Muscle layer of duodenum (tissue), 2 donors: ENCODE data around the gene FYB1.
A peak's percentile ranks its signal among the peaks of the same experiment; 100 is the strongest.

ENCODE experiments used
- H3K27ac ChIP-seq: one replicate; pipeline ENCODE4 v1.7.0; 2013; ENCODE audit warnings: mild to moderate bottlenecking, low read length
- H3K27me3 ChIP-seq: one replicate; pipeline ENCODE4 v1.7.0; 2013; ENCODE audit warnings: low read depth, mild to moderate bottlenecking, control low read depth, low read length
- H3K36me3 ChIP-seq, 2 donors: one replicate each; pipeline ENCODE4 v1.7.0; 2013; ENCODE audit warnings: low read length in 2 of 2, control low read depth in 1 of 2, mild to moderate bottlenecking in 1 of 2; ENCODE audit not compliant: insufficient read depth in 2 of 2, control insufficient read depth in 1 of 2
- H3K4me1 ChIP-seq, 2 donors: one replicate each; pipeline ENCODE4 v1.7.0; 2013; ENCODE audit warnings: low read length in 2 of 2, mild to moderate bottlenecking in 2 of 2, control low read depth in 1 of 2, moderate library complexity in 1 of 2; ENCODE audit not compliant: insufficient read depth in 2 of 2, control insufficient read depth in 1 of 2
- H3K4me3 ChIP-seq, 2 donors: one replicate each; pipeline ENCODE4 v1.7.0; 2013; ENCODE audit warnings: low read length in 2 of 2, low read depth in 1 of 2, mild to moderate bottlenecking in 1 of 2
- H3K9me3 ChIP-seq, 2 donors: one replicate each; pipeline ENCODE4 v1.7.0; 2013; ENCODE audit warnings: low read length in 2 of 2, control low read depth in 1 of 2, mild to moderate bottlenecking in 1 of 2; ENCODE audit not compliant: control insufficient read depth in 1 of 2
- donor health status: healthy.

Gene FYB1

GRCh38 chr5:39219437-39219836 is at the start of gene FYB1:
Gene FYB1, minus strand, starts transcription at chr5:39219563. Its CDS starts 16,603 bp downstream, at chr5:39202960.
- Histone ChIP-seq H3K9me3 (no peaks in the 10 kb centered on the region), H3K36me3 (no peaks in the 10 kb centered on the region), H3K4me1 (no peaks in the 10 kb centered on the region), H3K4me3 (peak within 1 kb of the TSS; percentile 25 to 40), H3K27ac (peak within 1 kb of the TSS; percentile 64), H3K27me3 (no peaks in the 10 kb centered on the region)

DNA sequence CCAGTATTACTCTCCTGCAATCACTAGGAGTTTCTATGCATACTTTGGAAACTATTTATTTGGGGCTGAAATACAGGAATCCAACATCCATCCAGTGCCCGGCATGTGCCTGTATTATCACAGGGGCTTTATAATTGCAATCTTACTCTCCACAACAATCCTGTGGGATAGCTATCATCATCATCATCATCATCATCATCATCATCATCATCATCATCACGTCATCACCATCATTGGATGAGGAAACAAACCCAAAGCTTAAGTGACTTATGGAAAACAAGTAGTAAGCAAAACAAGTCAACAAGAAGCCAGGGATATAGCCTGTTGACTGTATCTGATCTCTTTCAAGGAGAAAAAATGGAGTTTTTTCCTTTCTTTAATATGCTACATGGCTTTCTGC is 47.8 kb upstream of the FYB1 start:
- Histone ChIP-seq H3K36me3 (no peaks in the 10 kb centered on the region), H3K9me3 (no peaks in the 10 kb centered on the region), H3K4me1 (no peaks in the 10 kb centered on the region), H3K27ac (no peak overlapping the region), H3K4me3 (no peak overlapping the region), H3K27me3 (no peaks in the 10 kb centered on the region)

DNA sequence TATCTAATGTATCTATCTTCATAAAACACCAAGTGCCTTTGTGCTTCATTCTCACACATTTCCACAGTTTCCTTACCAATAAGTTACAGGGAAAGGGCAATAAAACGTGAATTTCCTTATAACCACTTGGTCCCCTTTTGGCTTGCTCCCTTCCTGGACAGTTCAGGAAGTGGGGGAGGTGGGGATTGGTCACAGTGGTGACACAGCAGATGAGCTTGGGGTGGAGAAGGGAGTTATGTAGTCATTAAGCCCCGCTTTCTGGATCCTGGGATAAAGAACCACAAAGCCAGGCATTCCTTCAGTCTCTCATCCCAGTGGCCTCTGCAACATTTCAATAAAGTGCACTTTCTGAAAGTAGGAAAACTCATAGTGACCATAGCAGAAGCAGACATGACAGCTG is 47.1 kb upstream of the FYB1 start:
- Histone ChIP-seq H3K4me1 (no peaks in the 10 kb centered on the region), H3K36me3 (no peaks in the 10 kb centered on the region), H3K27ac (no peak overlapping the region), H3K9me3 (no peaks in the 10 kb centered on the region), H3K27me3 (no peaks in the 10 kb centered on the region), H3K4me3 (no peak overlapping the region)

DNA sequence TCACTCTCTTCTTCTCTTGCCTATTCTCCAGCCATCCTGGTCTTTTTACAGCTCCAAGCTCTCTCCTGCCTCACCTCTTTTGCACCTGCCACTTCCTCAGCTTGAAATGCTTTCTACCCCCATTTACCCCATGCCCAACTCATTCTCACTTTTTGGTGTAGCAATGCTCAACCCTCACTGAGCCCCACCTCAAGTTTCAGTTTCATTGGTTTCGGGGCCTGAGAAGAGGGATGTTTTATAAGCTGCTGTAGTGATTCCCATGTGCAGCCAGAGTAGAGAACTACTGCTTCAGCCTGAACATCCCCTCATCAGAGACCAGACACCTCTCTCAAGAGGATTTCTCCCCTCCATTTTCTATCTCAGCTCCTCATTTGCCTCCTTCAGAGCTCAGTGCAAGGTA is 45.2 kb upstream of the FYB1 start:
- no peak overlapping the region for H3K27ac ChIP-seq
- H3K4me3 ChIP-seq, result no peak overlapping the region

GRCh38 chr5:39262981-39263380 is 43.6 kb upstream of the FYB1 start:
- H3K27ac ChIP-seq, result no peak overlapping the region
- H3K9me3 ChIP-seq, result no peaks in the 10 kb centered on the region

More for the DNA sequence above, 45.2 kb upstream of the FYB1 start:
- no peaks in the 10 kb centered on the region for H3K36me3 ChIP-seq
- no peaks in the 10 kb centered on the region for H3K4me1 ChIP-seq
- no peaks in the 10 kb centered on the region for H3K9me3 ChIP-seq
- no peaks in the 10 kb centered on the region for H3K27me3 ChIP-seq

DNA sequence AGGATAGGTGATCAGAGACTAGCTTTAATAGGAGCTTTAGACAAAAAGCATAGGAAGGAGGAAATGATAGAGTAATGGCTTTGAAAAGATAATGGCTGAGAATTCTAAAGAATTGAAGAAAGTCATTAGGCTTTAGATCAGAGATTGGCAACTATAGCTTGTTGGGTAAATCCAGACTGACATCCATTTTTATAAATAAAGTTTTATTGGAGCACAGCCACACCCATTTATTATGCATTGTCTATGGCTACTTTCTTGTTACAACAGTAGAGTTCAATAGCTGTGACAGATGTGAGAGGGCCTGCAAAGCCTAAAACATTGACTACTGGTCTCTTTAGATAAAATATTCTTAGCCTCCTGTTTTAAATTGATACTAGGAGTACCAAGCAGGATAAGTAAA is 40.7 kb upstream of the FYB1 start:
- Histone ChIP-seq H3K36me3 (no peaks in the 10 kb centered on the region), H3K4me3 (no peak overlapping the region), H3K27me3 (no peaks in the 10 kb centered on the region), H3K9me3 (no peaks in the 10 kb centered on the region), H3K4me1 (no peaks in the 10 kb centered on the region), H3K27ac (no peak overlapping the region)

More at GRCh38 chr5:39262981-39263380, 43.6 kb upstream of the FYB1 start:
- Histone ChIP-seq H3K36me3 (no peaks in the 10 kb centered on the region), H3K27me3 (no peaks in the 10 kb centered on the region), H3K4me1 (no peaks in the 10 kb centered on the region), H3K4me3 (no peak overlapping the region)

DNA sequence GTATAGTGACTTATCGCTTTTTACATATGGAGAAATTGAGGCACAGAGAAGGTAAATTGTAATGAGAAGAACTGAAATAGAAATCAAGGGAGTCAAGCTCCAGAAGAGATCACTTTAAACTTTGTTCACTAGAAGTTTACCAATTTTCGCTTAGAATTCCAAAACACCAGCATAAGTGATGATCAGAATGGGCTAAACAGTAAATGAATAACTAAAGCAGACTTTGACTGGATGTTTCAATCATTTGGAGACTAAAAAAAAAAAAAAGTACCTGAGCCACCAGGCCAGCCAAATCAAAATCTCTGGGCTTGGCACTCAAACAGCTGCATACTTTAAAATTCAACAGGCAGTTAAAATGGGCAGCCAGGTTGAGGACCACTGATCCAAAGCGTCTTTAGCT is 38.2 kb upstream of the FYB1 start:
- H3K4me3 ChIP-seq, result no peak overlapping the region
- no peak overlapping the region for H3K27ac ChIP-seq
- H3K9me3 ChIP-seq, result no peaks in the 10 kb centered on the region
- H3K27me3 ChIP-seq, result no peaks in the 10 kb centered on the region
- no peaks in the 10 kb centered on the region for H3K36me3 ChIP-seq
- peaks cover 0 to 4% of the 10 kb centered on the region in 2 donors for H3K4me1 ChIP-seq

DNA sequence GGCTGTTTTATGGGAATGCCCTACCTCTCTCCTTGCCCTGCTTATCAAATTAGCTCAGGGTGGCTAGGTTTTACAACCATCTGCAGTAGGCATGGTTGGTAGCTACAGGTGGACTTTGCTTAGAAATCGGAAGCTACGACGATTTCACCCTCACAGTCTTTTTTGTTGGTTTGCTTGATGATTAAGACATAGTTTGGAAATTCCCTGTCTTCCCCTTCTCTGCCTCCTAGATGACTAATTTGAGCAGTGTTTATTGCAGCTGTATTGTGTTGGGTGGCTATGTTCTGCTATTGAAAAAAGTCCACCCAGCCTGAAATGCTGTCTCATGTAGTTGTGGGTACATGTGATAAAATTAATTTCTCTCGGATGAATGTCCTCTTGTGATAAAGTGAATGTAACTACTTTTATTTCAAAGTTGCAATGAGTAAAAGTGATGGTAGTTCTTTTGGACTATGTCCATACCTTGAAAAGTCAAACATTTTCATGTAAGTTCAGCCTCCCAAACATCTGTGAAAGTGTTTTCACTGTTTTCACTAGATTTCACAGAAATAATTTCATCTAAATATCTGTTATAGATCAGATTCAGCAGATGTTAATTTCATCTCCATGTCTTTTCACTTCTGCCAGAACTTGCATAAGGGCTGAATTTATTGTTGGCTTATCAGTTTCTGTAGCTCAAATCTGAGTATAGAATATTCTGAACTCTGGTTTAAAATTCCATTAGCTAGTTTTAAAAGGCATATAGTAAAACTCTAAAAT is 37.3 kb upstream of the FYB1 start:
- Histone ChIP-seq H3K27me3 (no peaks in the 10 kb centered on the region), H3K27ac (no peak overlapping the region), H3K36me3 (no peaks in the 10 kb centered on the region), H3K9me3 (no peaks in the 10 kb centered on the region), H3K4me3 (no peak overlapping the region), H3K4me1 (peaks cover 0 to 4% of the 10 kb centered on the region in 2 donors)

GRCh38 chr5:39255406-39255805 is 36.0 kb upstream of the FYB1 start:
- peaks cover 0 to 4% of the 10 kb centered on the region in 2 donors for H3K4me1 ChIP-seq
- no peaks in the 10 kb centered on the region for H3K9me3 ChIP-seq
- H3K27ac ChIP-seq, result no peak overlapping the region
- no peaks in the 10 kb centered on the region for H3K27me3 ChIP-seq
- H3K4me3 ChIP-seq, result no peak overlapping the region
- H3K36me3 ChIP-seq, result no peaks in the 10 kb centered on the region

- no peaks in the 10 kb centered on the region for H3K36me3 ChIP-seq
- no peaks in the 10 kb centered on the region for H3K9me3 ChIP-seq
- no peaks in the 10 kb centered on the region for H3K27me3 ChIP-seq
- peaks cover 0 to 4% of the 10 kb centered on the region in 2 donors for H3K4me1 ChIP-seq
- H3K4me3 ChIP-seq, result no peak overlapping the region
- no peak overlapping the region for H3K27ac ChIP-seq
These were observed 35.3 kb upstream of the FYB1 start for GRCh38 chr5:39254671-39255070.

- H3K27ac ChIP-seq, result no peak overlapping the region
- H3K27me3 ChIP-seq, result no peaks in the 10 kb centered on the region
- H3K4me1 ChIP-seq, result peaks cover 0 to 4% of the 10 kb centered on the region in 2 donors
- no peaks in the 10 kb centered on the region for H3K9me3 ChIP-seq
- H3K36me3 ChIP-seq, result no peaks in the 10 kb centered on the region
- H3K4me3 ChIP-seq, result no peak overlapping the region
These were observed 33.8 kb upstream of the FYB1 start for GRCh38 chr5:39253196-39253595.
